ENCODE measurements around the gene RBM20. TPM values are rescaled to one million over a fixed set of nuclear protein-coding genes. Genes with fewer than 3 reads are reported as not detected.

RBM20 gene
- total RNA-seq, 1 donor from 2014 or later = 0.05 TPM

GRCh38 chr10:110681023-110681681, 37.0 kb downstream of the RBM20 start:
- Mint-ChIP-seq H3K27ac (no peak overlapping the region), H3K4me1 (peaks cover 3% of the 10 kb centered on the region), H3K9me3 (no peaks in the 10 kb centered on the region), H3K4me3 (no peak overlapping the region), H3K27me3 (peaks cover 52% of the 10 kb centered on the region), H3K36me3 (ENCODE audit: low read depth) (no peaks in the 10 kb centered on the region)
- DNase-seq = peak; percentile 73
- intact Hi-C loops (cut with micrococcal nuclease) = loop anchor here (1.0 to 5.0 kb wide), 2 partner anchors 71 to 369 kb away; no protein-coding TSS in a partner anchor

GRCh38 chr10:110682348-110682747, 38.2 kb downstream of the RBM20 start:
- Mint-ChIP-seq H3K9me3 (no peaks in the 10 kb centered on the region), H3K36me3 (ENCODE audit: low read depth) (no peaks in the 10 kb centered on the region), H3K4me3 (no peak overlapping the region), H3K27ac (no peak overlapping the region), H3K27me3 (peaks cover 48% of the 10 kb centered on the region), H3K4me1 (peaks cover 3% of the 10 kb centered on the region)
- intact Hi-C loops (cut with micrococcal nuclease) = loop anchor here (5.0 kb wide), 1 partner anchor 370 kb away; no protein-coding TSS in a partner anchor
- no peak for DNase-seq

GRCh38 chr10:110684800-110685446, 40.8 kb downstream of the RBM20 start:
- intact Hi-C loops (cut with micrococcal nuclease) = loop anchor here (5.0 kb wide), 1 partner anchor 373 kb away; no protein-coding TSS in a partner anchor
- H3K4me1 Mint-ChIP-seq = peaks cover 3% of the 10 kb centered on the region
- no peak for DNase-seq
- peaks cover 7% of the 10 kb centered on the region for H3K9me3 Mint-ChIP-seq
- H3K36me3 Mint-ChIP-seq (ENCODE audit: low read depth) = no peaks in the 10 kb centered on the region
- peaks cover 50% of the 10 kb centered on the region for H3K27me3 Mint-ChIP-seq
- no peak overlapping the region for H3K27ac Mint-ChIP-seq
- no peak overlapping the region for H3K4me3 Mint-ChIP-seq

GRCh38 chr10:110686047-110686446, 41.9 kb downstream of the RBM20 start:
- Mint-ChIP-seq H3K27ac (no peak overlapping the region), H3K4me3 (no peak overlapping the region), H3K36me3 (ENCODE audit: low read depth) (no peaks in the 10 kb centered on the region), H3K27me3 (peaks cover 50% of the 10 kb centered on the region), H3K4me1 (peaks cover 3% of the 10 kb centered on the region), H3K9me3 (peaks cover 10% of the 10 kb centered on the region)
- no peak for DNase-seq
- intact Hi-C loops (cut with micrococcal nuclease) = no loop called here

GRCh38 chr10:110686949-110687348, 42.8 kb downstream of the RBM20 start:
- no peaks in the 10 kb centered on the region for H3K36me3 Mint-ChIP-seq (ENCODE audit: low read depth)
- no peak overlapping the region for H3K27ac Mint-ChIP-seq
- peaks cover 3% of the 10 kb centered on the region for H3K4me1 Mint-ChIP-seq
- intact Hi-C loops (cut with micrococcal nuclease) = no loop called here
- peaks cover 16% of the 10 kb centered on the region for H3K9me3 Mint-ChIP-seq
- H3K27me3 Mint-ChIP-seq = peaks cover 52% of the 10 kb centered on the region
- H3K4me3 Mint-ChIP-seq = no peak overlapping the region
- DNase-seq = no peak

- H3K27me3 Mint-ChIP-seq = peaks cover 50% of the 10 kb centered on the region
- DNase-seq = no peak
- intact Hi-C loops (cut with micrococcal nuclease) = no loop called here
- no peak overlapping the region for H3K4me3 Mint-ChIP-seq
- H3K27ac Mint-ChIP-seq = no peak overlapping the region
- H3K4me1 Mint-ChIP-seq = peaks cover 3% of the 10 kb centered on the region
- H3K36me3 Mint-ChIP-seq (ENCODE audit: low read depth) = no peaks in the 10 kb centered on the region
- H3K9me3 Mint-ChIP-seq = peaks cover 19% of the 10 kb centered on the region
Observed at GRCh38 chr10:110687400-110687799, 43.3 kb downstream of the RBM20 start.

- Mint-ChIP-seq H3K9me3 (peaks cover 25% of the 10 kb centered on the region), H3K27me3 (peaks cover 42% of the 10 kb centered on the region), H3K4me3 (no peak overlapping the region), H3K4me1 (peaks cover 3% of the 10 kb centered on the region), H3K36me3 (ENCODE audit: low read depth) (no peaks in the 10 kb centered on the region), H3K27ac (no peak overlapping the region)
- intact Hi-C loops (cut with micrococcal nuclease) = no loop called here
- DNase-seq = no peak
Observed at GRCh38 chr10:110691139-110691538, 47.0 kb downstream of the RBM20 start.

- no peak for DNase-seq
- intact Hi-C loops (cut with micrococcal nuclease) = no loop called here
- peaks cover 22% of the 10 kb centered on the region for H3K9me3 Mint-ChIP-seq
- no peak overlapping the region for H3K4me3 Mint-ChIP-seq
- H3K27ac Mint-ChIP-seq = no peak overlapping the region
- H3K27me3 Mint-ChIP-seq = peaks cover 34% of the 10 kb centered on the region
- peaks cover 3% of the 10 kb centered on the region for H3K4me1 Mint-ChIP-seq
- H3K36me3 Mint-ChIP-seq (ENCODE audit: low read depth) = no peaks in the 10 kb centered on the region
Observed at GRCh38 chr10:110694263-110694662, 50.1 kb downstream of the RBM20 start.

- Mint-ChIP-seq H3K36me3 (ENCODE audit: low read depth) (no peaks in the 10 kb centered on the region), H3K27me3 (peaks cover 30% of the 10 kb centered on the region), H3K9me3 (peaks cover 18% of the 10 kb centered on the region), H3K27ac (no peak overlapping the region), H3K4me3 (no peak overlapping the region), H3K4me1 (peaks cover 3% of the 10 kb centered on the region)
- intact Hi-C loops (cut with micrococcal nuclease) = no loop called here
- DNase-seq = no peak
Observed at GRCh38 chr10:110694820-110695538, 50.8 kb downstream of the RBM20 start.

GRCh38 chr10:110695539-110695886, 51.4 kb downstream of the RBM20 start:
- no peak overlapping the region for H3K27ac Mint-ChIP-seq
- H3K4me3 Mint-ChIP-seq = no peak overlapping the region
- intact Hi-C loops (cut with micrococcal nuclease) = no loop called here
- no peaks in the 10 kb centered on the region for H3K36me3 Mint-ChIP-seq (ENCODE audit: low read depth)
- H3K9me3 Mint-ChIP-seq = peaks cover 15% of the 10 kb centered on the region
- no peak for DNase-seq
- H3K27me3 Mint-ChIP-seq = peaks cover 27% of the 10 kb centered on the region
- no peaks in the 10 kb centered on the region for H3K4me1 Mint-ChIP-seq

- intact Hi-C loops (cut with micrococcal nuclease) = no loop called here
- H3K4me1 Mint-ChIP-seq = no peaks in the 10 kb centered on the region
- H3K4me3 Mint-ChIP-seq = no peak overlapping the region
Observed at GRCh38 chr10:110696436-110696835, 52.3 kb downstream of the RBM20 start.

GRCh38 chr10:110698340-110698739, 54.2 kb downstream of the RBM20 start:
- Mint-ChIP-seq H3K27ac (no peak overlapping the region), H3K9me3 (peaks cover 3% of the 10 kb centered on the region), H3K4me1 (no peaks in the 10 kb centered on the region), H3K36me3 (ENCODE audit: low read depth) (no peaks in the 10 kb centered on the region), H3K4me3 (no peak overlapping the region), H3K27me3 (peaks cover 9% of the 10 kb centered on the region)
- intact Hi-C loops (cut with micrococcal nuclease) = no loop called here
- DNase-seq = no peak

More at GRCh38 chr10:110696436-110696835, 52.3 kb downstream of the RBM20 start:
- no peak for DNase-seq
- H3K27ac Mint-ChIP-seq = no peak overlapping the region
- no peaks in the 10 kb centered on the region for H3K36me3 Mint-ChIP-seq (ENCODE audit: low read depth)
- H3K27me3 Mint-ChIP-seq = peaks cover 23% of the 10 kb centered on the region
- H3K9me3 Mint-ChIP-seq = peaks cover 14% of the 10 kb centered on the region

GRCh38 chr10:110698782-110699201, 54.7 kb downstream of the RBM20 start:
- no peak overlapping the region for H3K4me3 Mint-ChIP-seq
- no peaks in the 10 kb centered on the region for H3K36me3 Mint-ChIP-seq (ENCODE audit: low read depth)
- H3K4me1 Mint-ChIP-seq = no peaks in the 10 kb centered on the region
- intact Hi-C loops (cut with micrococcal nuclease) = no loop called here
- H3K9me3 Mint-ChIP-seq = peaks cover 3% of the 10 kb centered on the region
- no peak for DNase-seq
- peaks cover 8% of the 10 kb centered on the region for H3K27me3 Mint-ChIP-seq
- no peak overlapping the region for H3K27ac Mint-ChIP-seq

- Mint-ChIP-seq H3K27me3 (peaks cover 7% of the 10 kb centered on the region), H3K4me3 (no peak overlapping the region), H3K9me3 (no peaks in the 10 kb centered on the region), H3K36me3 (ENCODE audit: low read depth) (no peaks in the 10 kb centered on the region), H3K4me1 (no peaks in the 10 kb centered on the region), H3K27ac (no peak overlapping the region)
- no peak for DNase-seq
- intact Hi-C loops (cut with micrococcal nuclease) = no loop called here
Observed at GRCh38 chr10:110699859-110700468, 55.8 kb downstream of the RBM20 start.

All from activated CD4-positive, alpha-beta T cell treated with anti-CD3 and anti-CD28 coated beads, Interleukin-2, amount 10 ng/mL, durations not matched to agents 24 days and 14 days (primary cell).